Progenitor cell of endocrine pancreas (in vitro differentiated cells): Measurements from ENCODE around the gene HS3ST3A1. TPM values are rescaled to one million over a fixed set of nuclear protein-coding genes. Genes with fewer than 3 reads are reported as not detected.

ENCODE experiments used
- DNase-seq: peaks from one replicate; pipeline ENCODE4 v3.0.0; 2021; ENCODE audit warnings: low spot score; ENCODE audit not compliant: unreplicated experiment
- H3K27ac Mint-ChIP-seq: 2 replicates; pipeline ENCODE4 v1.8.0; 2021; ENCODE audit warnings: mild to moderate bottlenecking, moderate library complexity, mixed read lengths
- H3K27me3 Mint-ChIP-seq: 2 replicates; pipeline ENCODE4 v1.8.0; 2021; ENCODE audit warnings: mixed read lengths
- H3K36me3 Mint-ChIP-seq: 2 replicates; pipeline ENCODE4 v1.8.0; 2022; ENCODE audit warnings: mixed read lengths; ENCODE audit not compliant: insufficient read depth
- H3K4me1 Mint-ChIP-seq: 2 replicates; pipeline ENCODE4 v1.8.0; 2021; ENCODE audit warnings: low read depth, mixed read lengths
- H3K4me3 Mint-ChIP-seq: 2 replicates; pipeline ENCODE4 v1.8.0; 2021; ENCODE audit warnings: low read depth, mild to moderate bottlenecking, moderate library complexity, mixed read lengths
- H3K9me3 Mint-ChIP-seq: 2 replicates; pipeline ENCODE4 v1.8.0; 2021; ENCODE audit warnings: low read depth, mixed read lengths
- total RNA-seq: library from RNA; stranded (reverse); gene quantifications from 2 replicates; pipeline ENCODE4 v1.2.1, GENCODE V29; 2021
- TF ChIP-seq, protein P1 (sequence below): fragments of 200-600 bp; sonication (generic); IDR thresholded peaks from one replicate; pipeline ENCODE4 v1.5.0; 2021; ENCODE audit warnings: antibody characterized with exemption, mild to moderate bottlenecking; ENCODE audit not compliant: unreplicated experiment

The HS3ST3A1 gene
- total RNA-seq, 1 donor from 2014 or later = 8.8 TPM

DNA sequence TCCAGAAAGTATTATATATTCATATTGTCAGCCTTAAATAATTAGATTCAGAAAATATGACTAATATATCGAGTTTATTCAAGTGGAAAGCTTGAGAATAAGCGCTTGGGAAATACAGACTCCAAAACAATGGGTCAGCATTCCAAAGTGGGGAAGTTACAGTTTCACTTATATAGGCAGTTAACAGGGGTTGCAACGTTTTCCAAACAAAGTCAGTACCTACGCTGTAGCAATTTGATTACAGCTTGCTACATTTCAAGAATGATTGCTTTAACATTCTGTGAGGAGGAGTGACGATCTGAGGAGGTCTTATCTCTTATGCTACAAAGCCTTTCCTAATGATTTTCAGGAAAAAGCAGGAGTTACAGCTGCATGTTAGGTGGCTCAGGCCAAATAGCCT, 34.2 kb upstream of the HS3ST3A1 start:
- H3K27ac Mint-ChIP-seq = no peak overlapping the region
- no peaks in the 10 kb centered on the region for H3K27me3 Mint-ChIP-seq
- H3K36me3 Mint-ChIP-seq = no peaks in the 10 kb centered on the region
- H3K4me1 Mint-ChIP-seq = peaks cover 2% of the 10 kb centered on the region
- no peak overlapping the region for H3K4me3 Mint-ChIP-seq
- no peak for DNase-seq
- H3K9me3 Mint-ChIP-seq = no peaks in the 10 kb centered on the region
- TF ChIP-seq, protein P1, sequence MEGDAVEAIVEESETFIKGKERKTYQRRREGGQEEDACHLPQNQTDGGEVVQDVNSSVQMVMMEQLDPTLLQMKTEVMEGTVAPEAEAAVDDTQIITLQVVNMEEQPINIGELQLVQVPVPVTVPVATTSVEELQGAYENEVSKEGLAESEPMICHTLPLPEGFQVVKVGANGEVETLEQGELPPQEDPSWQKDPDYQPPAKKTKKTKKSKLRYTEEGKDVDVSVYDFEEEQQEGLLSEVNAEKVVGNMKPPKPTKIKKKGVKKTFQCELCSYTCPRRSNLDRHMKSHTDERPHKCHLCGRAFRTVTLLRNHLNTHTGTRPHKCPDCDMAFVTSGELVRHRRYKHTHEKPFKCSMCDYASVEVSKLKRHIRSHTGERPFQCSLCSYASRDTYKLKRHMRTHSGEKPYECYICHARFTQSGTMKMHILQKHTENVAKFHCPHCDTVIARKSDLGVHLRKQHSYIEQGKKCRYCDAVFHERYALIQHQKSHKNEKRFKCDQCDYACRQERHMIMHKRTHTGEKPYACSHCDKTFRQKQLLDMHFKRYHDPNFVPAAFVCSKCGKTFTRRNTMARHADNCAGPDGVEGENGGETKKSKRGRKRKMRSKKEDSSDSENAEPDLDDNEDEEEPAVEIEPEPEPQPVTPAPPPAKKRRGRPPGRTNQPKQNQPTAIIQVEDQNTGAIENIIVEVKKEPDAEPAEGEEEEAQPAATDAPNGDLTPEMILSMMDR = no peak

DNA sequence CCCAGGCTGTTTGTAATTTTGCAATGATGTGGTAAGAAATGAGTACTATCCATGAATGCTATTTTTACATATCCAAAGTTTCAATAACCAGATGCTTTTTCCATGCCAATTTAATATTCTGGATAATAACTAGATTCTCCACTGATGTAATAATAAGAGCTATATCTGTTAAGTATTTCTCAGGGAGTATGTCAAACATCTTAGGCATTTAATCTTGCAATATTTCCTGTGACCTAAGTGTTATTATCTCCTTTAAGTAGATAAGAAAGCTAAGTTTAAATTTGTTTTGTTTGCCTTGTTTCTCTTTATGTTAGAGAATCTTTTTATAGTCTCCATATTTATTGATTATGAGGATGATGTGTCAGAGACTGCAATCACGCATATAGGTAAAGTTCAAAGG, 32.3 kb upstream of the HS3ST3A1 start:
- Mint-ChIP-seq H3K4me3 (no peak overlapping the region), H3K27me3 (no peaks in the 10 kb centered on the region), H3K36me3 (no peaks in the 10 kb centered on the region), H3K4me1 (peaks cover 2% of the 10 kb centered on the region), H3K9me3 (no peaks in the 10 kb centered on the region), H3K27ac (no peak overlapping the region)
- TF ChIP-seq, protein P1 = no peak
- DNase-seq = no peak

DNA sequence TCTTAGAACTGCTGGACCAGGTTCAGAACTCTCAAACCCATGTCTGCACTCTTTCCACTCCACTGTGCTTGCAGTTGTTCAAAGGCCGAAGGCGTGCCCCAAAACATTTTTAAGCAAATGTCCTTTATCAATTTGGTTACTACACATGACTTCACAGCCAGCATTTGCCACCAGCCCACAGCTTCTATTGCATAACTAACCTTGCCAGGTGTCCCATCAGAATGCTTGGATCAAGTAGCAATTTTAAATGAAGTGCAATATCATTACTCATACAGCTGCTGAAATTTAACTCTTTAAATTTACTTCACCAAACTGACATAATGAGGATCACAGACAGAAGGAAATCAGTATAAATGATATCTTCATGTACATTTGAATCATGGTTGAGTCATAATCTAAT, 29.8 kb upstream of the HS3ST3A1 start:
- TF ChIP-seq, protein P1 = no peak
- H3K9me3 Mint-ChIP-seq = no peaks in the 10 kb centered on the region
- peaks cover 6% of the 10 kb centered on the region for H3K4me1 Mint-ChIP-seq
- H3K27ac Mint-ChIP-seq = no peak overlapping the region
- H3K4me3 Mint-ChIP-seq = no peak overlapping the region
- H3K27me3 Mint-ChIP-seq = no peaks in the 10 kb centered on the region
- H3K36me3 Mint-ChIP-seq = no peaks in the 10 kb centered on the region
- no peak for DNase-seq

DNA sequence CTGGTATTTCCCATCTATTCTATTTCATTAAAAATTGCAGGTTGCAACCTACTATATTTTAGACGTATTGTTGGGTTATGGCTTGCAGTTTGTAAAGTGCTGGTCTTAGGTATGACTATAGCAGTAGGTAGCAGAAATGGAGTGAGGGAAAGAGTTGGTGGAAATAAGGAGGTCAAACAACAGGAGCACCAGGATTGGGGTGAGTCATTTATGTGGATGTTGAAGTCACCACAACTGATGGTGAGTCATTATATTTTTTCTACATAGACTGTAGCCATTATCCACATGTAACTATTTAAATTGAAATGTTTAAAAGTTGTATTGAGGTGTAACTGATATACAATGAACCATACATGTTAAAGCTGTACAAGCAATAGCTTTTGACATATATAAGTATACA, 25.0 kb upstream of the HS3ST3A1 start:
- H3K9me3 Mint-ChIP-seq = peaks cover 7% of the 10 kb centered on the region
- no peaks in the 10 kb centered on the region for H3K27me3 Mint-ChIP-seq
- no peaks in the 10 kb centered on the region for H3K36me3 Mint-ChIP-seq

DNA sequence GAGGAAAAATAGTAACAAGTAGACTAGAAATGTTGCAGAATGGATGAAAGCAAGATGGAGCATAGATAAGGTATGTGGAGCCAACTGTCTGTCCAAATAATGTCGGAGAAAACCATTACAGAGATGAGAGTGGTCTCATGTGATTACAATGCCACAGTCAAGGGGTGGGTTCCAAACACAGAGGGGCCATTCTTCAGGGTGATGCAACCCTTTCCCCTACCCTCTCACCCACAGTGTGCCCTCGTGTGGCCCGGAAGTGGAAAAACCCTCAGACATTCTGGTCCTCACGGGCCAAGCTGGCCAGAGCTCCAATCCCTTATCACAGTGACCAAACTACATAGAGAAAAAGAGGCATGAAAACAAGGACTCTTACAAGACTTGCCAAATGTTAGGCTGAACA, 17.7 kb upstream of the HS3ST3A1 start:
- H3K27ac Mint-ChIP-seq = no peak overlapping the region
- TF ChIP-seq, protein P1 = no peak
- H3K4me1 Mint-ChIP-seq = no peaks in the 10 kb centered on the region
- peaks cover 21% of the 10 kb centered on the region for H3K9me3 Mint-ChIP-seq
- no peak overlapping the region for H3K4me3 Mint-ChIP-seq
- peaks cover 1% of the 10 kb centered on the region for H3K36me3 Mint-ChIP-seq
- DNase-seq = no peak
- no peaks in the 10 kb centered on the region for H3K27me3 Mint-ChIP-seq

More for the DNA sequence above, 25.0 kb upstream of the HS3ST3A1 start:
- Mint-ChIP-seq H3K4me1 (peaks cover 4% of the 10 kb centered on the region), H3K27ac (no peak overlapping the region), H3K4me3 (no peak overlapping the region)
- TF ChIP-seq, protein P1 = no peak
- DNase-seq = no peak
